Activated CD4-positive, alpha-beta T cell treated with anti-CD3 and anti-CD28 coated beads for 48 hours (primary cell): Measurements from ENCODE around the gene GTF2I.
"Not testable (repeated sequence)": the region's sequence is repeated elsewhere in the genome, so short reads cannot be mapped to it uniquely, and the experiment has no call there.

Experiments
- DNase-seq: peaks from one replicate; pipeline ENCODE4 v3.0.0-alpha.2; 2020

GTF2I gene

DNA sequence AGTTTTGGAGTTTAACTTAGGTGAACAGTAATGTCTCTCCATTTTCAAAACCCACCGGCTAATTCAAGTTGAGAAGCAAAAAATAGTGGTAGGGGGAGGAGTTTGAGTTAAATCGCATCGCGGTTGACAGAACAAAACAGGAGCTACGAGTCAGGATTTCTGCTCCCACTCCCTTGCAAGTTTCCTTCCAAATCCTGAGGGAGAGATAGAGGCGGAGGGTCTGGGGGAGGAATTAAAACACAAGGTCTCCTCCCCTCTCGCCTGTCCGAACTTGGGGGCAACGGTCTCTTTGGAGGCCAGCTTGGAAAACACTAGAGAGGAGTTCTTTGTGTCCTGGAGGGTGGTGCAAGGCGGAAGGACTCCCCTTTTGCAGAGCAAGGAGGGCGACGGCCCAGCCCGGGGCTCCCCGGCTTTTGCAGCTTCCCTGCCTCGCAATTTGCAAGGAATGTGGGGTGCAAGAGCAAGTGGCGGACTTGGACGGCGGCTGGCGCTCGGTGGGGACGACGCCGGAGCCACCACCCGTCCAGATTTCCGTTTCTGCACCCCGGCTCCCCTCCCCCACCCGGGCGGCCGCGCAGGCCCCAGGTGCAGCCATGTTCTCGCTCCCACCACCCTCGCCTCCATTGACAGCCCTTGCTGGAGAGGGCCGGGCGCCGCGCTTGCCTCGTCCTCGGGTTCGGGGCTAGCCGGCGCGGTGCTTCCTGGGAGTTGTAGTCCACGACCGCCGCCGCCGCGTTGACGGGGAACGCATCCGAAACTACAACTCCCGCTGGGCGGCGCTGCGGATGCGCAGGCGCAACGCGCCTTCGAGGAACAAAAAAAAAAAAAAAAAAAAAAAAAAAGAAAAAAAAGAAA, 454 bp upstream of the GTF2I start:
- peak; percentile 99 for DNase-seq

- DNase-seq: peak; percentile 92
Observed at GRCh38 chr7:74658178-74659004, 873 bp downstream of the GTF2I start.

GRCh38 chr7:74660202-74660601, 2.7 kb downstream of the GTF2I start:
- DNase-seq: not testable (repeated sequence)

DNA sequence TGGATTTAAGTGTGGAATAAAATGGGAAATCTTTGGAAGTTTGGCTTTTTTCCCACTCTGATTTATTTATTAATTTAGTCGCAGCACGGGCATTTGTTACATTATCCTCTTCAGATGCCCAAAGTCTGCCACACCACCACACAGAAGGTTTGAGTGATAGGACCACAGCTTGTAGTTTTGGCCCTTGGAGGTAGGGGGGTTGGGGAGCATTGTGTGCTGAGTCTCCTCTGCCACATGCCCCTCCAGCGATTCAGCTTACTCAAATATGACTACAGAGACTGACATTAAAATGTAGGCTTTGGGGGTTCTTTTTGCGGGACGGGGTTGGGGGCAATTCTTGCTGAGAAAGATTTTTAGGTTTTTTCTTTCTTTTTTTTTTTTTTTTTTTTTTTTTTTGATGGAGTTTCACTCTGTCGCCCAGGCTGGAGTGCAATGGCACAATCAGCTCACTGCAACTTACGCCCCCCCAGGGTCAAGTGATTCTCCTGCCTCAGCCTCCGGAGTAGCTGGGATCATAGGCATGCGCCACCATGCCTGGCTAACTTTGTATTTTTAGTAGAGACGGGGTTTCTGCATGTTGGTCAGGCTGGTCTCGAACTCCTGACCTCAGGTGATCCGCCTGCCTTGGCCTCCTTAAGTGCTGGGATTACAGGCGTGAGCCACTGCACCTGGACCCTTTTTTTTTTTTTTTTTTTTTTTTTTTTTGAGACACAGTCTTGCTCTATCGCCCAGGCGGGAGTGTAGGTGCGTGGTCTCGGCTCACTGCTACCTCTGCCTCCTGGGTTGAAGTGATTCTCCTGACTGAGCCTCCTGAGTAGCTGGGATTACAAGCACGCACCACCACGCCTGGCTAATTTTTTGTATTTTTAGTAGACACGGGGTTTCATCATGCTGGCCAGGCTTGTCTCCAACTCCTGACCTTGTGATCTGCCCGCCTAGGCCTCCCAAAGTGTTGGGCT, 4.6 kb downstream of the GTF2I start:
- peak; percentile 21 for DNase-seq

GRCh38 chr7:74665296-74665938, 7.9 kb downstream of the GTF2I start:
- DNase-seq: no peak

DNA sequence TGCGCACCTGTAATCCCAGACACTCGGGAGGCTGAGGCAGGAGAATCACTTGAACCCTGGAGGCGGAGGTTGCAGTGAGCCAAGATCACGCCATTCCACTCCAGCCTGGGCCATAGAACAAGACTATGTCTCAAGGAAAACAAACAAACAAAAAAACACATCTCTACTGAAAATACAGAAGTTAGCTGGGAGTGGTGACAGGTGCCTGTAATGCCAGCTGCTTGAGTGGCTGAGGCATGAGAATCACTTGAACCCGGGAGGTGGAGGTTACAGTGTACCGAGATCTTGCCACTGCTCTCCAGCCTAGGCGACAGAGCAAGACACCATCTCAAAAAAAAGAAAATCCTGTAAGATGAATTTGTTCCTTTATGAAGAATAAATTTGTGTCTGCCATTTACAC, 9.5 kb downstream of the GTF2I start:
- not testable (repeated sequence) for DNase-seq

DNA sequence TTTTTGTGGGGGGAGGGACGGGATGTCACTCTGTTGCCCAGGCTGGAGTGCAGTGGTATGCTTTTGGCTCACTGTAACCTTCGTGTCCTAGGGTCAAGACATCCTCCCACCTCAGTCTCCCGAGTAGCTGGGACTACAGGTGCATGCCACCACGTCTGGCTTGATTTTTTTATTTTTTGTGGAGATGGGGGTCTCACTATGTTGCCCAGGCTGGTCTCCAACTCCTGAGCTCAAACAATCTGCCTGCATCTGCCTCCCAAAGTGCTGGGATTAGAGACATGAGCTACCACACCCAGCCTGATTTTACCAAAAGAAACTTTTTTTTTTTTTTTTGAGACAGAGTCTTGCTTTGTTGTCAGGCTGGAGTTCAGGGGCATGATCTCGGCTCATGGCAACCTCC, 10.0 kb downstream of the GTF2I start:
- DNase-seq: not testable (repeated sequence)

DNA sequence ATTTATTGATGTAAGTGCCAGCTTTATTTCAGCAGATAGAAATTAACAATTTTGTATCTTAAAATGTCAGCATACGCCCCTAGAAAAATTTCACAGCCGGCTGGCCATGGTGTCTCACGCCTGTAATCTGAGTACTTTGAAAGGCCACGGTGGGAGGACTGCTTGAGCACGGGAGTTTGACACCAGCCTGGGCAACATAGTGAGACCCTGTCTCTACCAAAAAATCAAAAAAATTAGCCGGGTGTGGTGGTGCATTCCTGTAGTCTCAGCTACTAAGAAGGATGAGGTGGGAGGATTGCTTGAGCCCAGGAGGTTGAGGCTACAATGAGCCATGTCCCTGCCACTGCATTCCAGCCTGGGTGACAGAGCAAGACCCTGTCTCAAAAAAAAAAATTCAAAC, 14.1 kb downstream of the GTF2I start:
- no peak for DNase-seq

- no peak for DNase-seq
Observed at GRCh38 chr7:74672343-74672915, 14.9 kb downstream of the GTF2I start.

GRCh38 chr7:74674166-74674565, 16.6 kb downstream of the GTF2I start:
- no peak for DNase-seq

- DNase-seq: no peak
Observed at GRCh38 chr7:74682829-74683228, 25.3 kb downstream of the GTF2I start.

DNA sequence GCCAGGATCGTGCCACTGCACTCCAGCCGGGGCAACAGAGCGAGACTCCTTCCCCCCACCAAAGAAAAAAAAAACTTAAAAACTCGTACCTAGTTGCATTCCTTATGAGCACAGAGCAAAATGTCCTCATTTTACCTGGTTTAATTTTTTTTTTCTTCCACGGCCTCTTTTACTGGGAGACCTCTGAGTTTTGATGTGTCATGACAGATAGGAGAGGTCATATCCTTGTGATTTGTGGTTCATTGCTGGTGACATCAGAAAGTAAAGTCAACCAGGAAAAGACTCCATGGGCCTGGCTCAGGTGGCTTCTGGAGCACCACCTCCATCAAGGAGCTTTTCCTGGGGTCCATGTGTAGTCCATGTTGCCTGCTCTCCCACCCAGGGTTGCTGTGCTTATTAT, 26.3 kb downstream of the GTF2I start:
- no peak for DNase-seq

GRCh38 chr7:74684473-74684872, 27.0 kb downstream of the GTF2I start:
- DNase-seq: no peak

DNA sequence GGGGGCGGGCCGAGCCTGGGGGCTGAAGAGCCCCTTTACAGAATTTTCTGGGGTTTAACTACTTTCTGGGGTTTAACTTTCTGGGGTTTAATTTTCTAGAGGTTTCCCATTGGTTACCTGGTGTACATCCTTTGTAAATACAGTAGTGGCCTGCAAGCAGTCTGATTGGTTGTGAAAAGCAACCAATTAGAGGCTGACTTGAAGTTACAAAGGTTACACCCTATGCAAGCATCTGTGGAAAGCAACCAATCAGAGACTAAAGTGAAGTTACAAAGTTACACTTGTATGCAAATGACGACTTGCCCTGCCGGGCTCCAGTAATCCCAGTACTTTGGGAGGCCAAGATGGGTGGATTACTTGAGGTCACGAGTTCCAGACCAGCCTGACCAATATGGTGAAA, 27.4 kb downstream of the GTF2I start:
- DNase-seq: no peak

GRCh38 chr7:74690474-74690873, 33.0 kb downstream of the GTF2I start:
- DNase-seq: no peak

DNA sequence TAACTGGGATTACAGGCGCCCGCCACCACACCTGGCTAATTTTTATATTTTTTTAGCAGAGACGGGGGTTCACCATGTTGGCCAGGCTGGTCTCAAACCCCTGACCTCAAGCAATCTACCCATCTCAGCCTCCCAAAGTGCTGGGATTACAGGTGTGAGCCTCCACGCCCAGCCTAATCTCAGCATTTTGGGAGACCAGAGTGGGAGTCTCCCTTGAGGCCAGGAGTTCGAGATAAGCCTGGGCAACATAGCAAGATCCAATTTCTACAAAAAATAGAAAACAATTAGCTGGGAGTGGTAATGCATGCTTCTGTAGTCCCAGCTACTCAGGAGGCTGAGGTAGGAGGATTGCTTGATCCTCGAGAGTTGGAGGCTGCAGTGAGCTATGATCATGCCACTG, 46.9 kb downstream of the GTF2I start:
- not testable (repeated sequence) for DNase-seq

DNA sequence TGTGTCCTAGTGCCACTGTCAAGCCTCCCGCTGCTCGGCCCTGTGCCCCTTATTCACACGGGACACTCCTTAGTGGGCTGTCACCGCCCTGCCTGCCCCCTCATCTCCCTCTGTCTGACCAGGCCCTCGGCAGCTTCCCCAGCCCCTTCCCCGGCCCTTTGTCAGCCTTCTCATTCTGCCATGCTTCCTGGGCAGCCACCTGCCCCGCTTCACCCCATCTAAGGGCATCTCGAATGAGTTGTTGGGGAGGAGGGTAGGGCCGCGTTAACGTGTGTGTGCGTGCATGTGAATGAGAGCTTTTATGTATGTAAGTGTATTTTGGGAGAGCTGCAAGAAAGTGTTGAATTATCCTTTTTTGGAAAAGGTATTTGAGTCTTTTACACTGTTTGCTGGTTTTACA, 49.7 kb downstream of the GTF2I start:
- no peak for DNase-seq

DNA sequence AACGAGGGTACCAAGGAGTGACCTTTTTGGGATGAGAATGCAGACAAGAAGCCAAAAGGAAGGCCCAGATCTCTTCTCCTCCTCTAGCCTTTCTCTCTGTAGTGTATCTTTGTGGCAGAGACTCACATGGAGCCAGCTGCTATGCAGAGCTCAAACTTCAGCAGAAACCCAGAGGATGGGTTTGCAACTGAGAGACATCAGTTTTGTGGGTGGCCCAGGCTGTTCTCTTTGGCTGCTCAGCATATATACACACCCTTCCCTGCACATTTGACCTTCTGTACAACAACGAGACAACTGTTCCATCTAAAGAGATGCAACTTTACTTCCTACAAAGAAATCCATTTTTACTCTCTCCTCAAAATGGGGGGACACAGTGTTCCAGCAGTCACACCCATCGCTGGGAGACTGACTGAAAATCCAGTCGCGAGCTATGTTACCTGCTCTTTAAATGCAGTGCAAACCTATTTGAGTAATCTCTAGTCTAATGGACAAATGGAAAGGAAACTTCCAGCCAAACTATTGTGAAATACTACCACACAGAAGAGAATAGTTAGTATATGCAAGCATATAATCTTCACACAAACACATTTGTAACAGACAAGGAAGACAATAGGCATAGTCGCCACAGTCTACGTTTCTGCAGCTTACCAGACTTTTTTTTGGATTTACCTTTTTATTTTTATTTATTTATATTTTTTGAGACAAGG, 51.2 kb downstream of the GTF2I start:
- DNase-seq: no peak

- DNase-seq: no peak
Observed at GRCh38 chr7:74709880-74710671, 52.6 kb downstream of the GTF2I start.

DNA sequence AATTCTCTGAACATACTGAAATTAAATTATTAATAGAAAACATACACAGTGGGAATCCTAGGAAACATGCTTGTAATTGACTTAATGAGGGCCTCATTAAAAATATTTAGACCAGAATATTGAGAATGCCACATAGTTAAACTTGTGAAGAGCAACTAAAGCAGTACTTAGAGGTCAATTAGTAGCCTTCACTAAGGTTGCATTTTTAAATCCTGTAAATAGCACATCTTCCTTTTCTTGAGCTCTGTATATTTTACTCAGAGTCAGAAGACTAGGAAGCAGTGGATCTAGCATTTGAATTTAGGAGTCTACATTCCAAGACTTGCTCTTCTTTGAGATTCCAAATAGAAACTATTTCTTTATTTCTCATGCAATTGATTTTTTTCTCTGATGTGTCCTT, 56.0 kb downstream of the GTF2I start:
- no peak for DNase-seq
